Measurements from ENCODE around the gene DPYSL3. TPM values are rescaled to one million over a fixed set of nuclear protein-coding genes. Genes with fewer than 3 reads are reported as not detected.

The DPYSL3 gene
- polyA plus RNA-seq, 1 of the 3 experiments (the other 2 are of a cell fraction): 123 TPM

GRCh38 chr5:147484708-147485020 lies 25.2 kb downstream of the DPYSL3 start:
- no peak for DNase-seq
- peaks cover 38 to 42% of the 10 kb centered on the region in 2 experiments for H3K4me1 ChIP-seq (ENCODE audit: control insufficient read depth in 1 of 2, insufficient read depth in 2 of 2, low read depth in 1 of 2, low read length in 1 of 2)
- H3F3A ChIP-seq (replicated peaks; ENCODE audit: insufficient read depth): peaks cover 41% of the 10 kb centered on the region
- H3K27me3 ChIP-seq (ENCODE audit: insufficient read depth): no peaks in the 10 kb centered on the region
- 81% methylated on average over 3 of the region's 3 CpGs for WGBS (ENCODE audit: low lambda C conversion rate)
- no peaks in the 10 kb centered on the region for H3K9me2 ChIP-seq
- TF ChIP-seq EP300 (IDR thresholded peaks at IDR 0.05; ENCODE audit: borderline replicate concordance in 1 of 2, low read depth in 1 of 2, low read length in 1 of 2): no peak
- TF ChIP-seq FOSL2 (IDR thresholded peaks at IDR 0.05; ENCODE audit: borderline replicate concordance, low read depth): no peak
- TF ChIP-seq CTCF (IDR thresholded peaks at IDR 0.05): no peak
- TF ChIP-seq MEF2A (IDR thresholded peaks at IDR 0.05; ENCODE audit: borderline replicate concordance, low read depth): no peak
- TF ChIP-seq CHD2 (IDR thresholded peaks at IDR 0.05; ENCODE audit: low read length, partially characterized antibody): no peak
- no peak for TF ChIP-seq POLR2AphosphoS5 (IDR thresholded peaks at IDR 0.05; ENCODE audit: low read depth, low read length)
- TF ChIP-seq MXI1 (IDR thresholded peaks at IDR 0.05; ENCODE audit: low read depth, low read length): no peak
- TF ChIP-seq IRF3 (IDR thresholded peaks at IDR 0.05; ENCODE audit: low read depth, low read length): no peak
- H3K79me2 ChIP-seq (ENCODE audit: insufficient read depth): peaks cover 75% of the 10 kb centered on the region
- no peaks in the 10 kb centered on the region for H4K20me1 ChIP-seq (ENCODE audit: insufficient read depth)
- peak overlapping the region; percentile 74 for H3K9ac ChIP-seq
- ChIA-PET POLR2A (interaction anchor here (0.7 kb wide), 1 partner anchor 18 kb away, joined by 3 read pairs; no protein-coding TSS in a partner anchor), CTCF (interaction anchor here (0.9 to 2.3 kb wide), 7 partner anchors 20 to 296 kb away, joined by 3 to 6 read pairs (median 4); no protein-coding TSS in a partner anchor)
- peak overlapping the region; percentile 48; the same call in 1 of the 2 replicates for H3K4me2 ChIP-seq
- H3K4me3 ChIP-seq (ENCODE audit: low read depth in 2 of 2, low read length in 1 of 2): no peak overlapping the region
- H3K27ac ChIP-seq (ENCODE audit: low read depth in 2 of 2, low read length in 1 of 2): peak overlapping the region; percentile 95 to 99
- no peaks in the 10 kb centered on the region for H3K36me3 ChIP-seq (replicated peaks in 1 of 2; ENCODE audit: control insufficient read depth in 1 of 2, insufficient read depth in 2 of 2, low read length in 1 of 2)
- no peaks in the 10 kb centered on the region for H3K9me3 ChIP-seq
- no peak overlapping the region for H2AFZ ChIP-seq (ENCODE audit: low read depth)

- Histone ChIP-seq H3K4me3 (ENCODE audit: low read depth in 2 of 2, low read length in 1 of 2) (no peak overlapping the region), H2AFZ (ENCODE audit: low read depth) (no peak overlapping the region)
- no peak for TF ChIP-seq USF1 (IDR thresholded peaks at IDR 0.05; ENCODE audit: borderline replicate concordance, low read depth)
- TF ChIP-seq ZBTB33 (IDR thresholded peaks at IDR 0.05; ENCODE audit: borderline replicate concordance, low read depth): 0 out of 2 replicates have a peak, but pooled peaks have one; percentile 59
- TF ChIP-seq SMC3 (IDR thresholded peaks at IDR 0.05; ENCODE audit: low read depth, low read length): no peak
- TF ChIP-seq MXI1 (IDR thresholded peaks at IDR 0.05; ENCODE audit: low read depth, low read length): no peak
- TF ChIP-seq SIN3A (IDR thresholded peaks at IDR 0.05; ENCODE audit: borderline replicate concordance, low read depth, low read length): peak; percentile 91
- TF ChIP-seq TCF12 (IDR thresholded peaks at IDR 0.05): peak; percentile 98
- peak; percentile 93 for TF ChIP-seq FOXM1 (IDR thresholded peaks at IDR 0.05; ENCODE audit: low read depth)
- peak; percentile 51; the same call in 1 of the 2 replicates for TF ChIP-seq RCOR1 (IDR thresholded peaks at IDR 0.05; ENCODE audit: low read length)
- TF ChIP-seq TAF1 (IDR thresholded peaks at IDR 0.05; ENCODE audit: borderline replicate concordance, low read depth, low read length): peak; percentile 50; the same call in 1 of the 2 replicates
- TF ChIP-seq NFIC (IDR thresholded peaks at IDR 0.05; ENCODE audit: borderline replicate concordance): peak; percentile 95
- no peak for TF ChIP-seq RFX5 (IDR thresholded peaks at IDR 0.05; ENCODE audit: low read length)
- no peak for TF ChIP-seq NRF1 (IDR thresholded peaks at IDR 0.05; ENCODE audit: low read depth, low read length)
- peak; percentile 63 for TF ChIP-seq CHD2 (IDR thresholded peaks at IDR 0.05; ENCODE audit: low read length, partially characterized antibody)
Measured at GRCh38 chr5:147483961-147484707, 25.7 kb downstream of the DPYSL3 start.

More at GRCh38 chr5:147483961-147484707, 25.7 kb downstream of the DPYSL3 start:
- H3K4me2 ChIP-seq: peak overlapping the region; percentile 48
- peaks cover 43 to 48% of the 10 kb centered on the region in 2 experiments for H3K4me1 ChIP-seq (ENCODE audit: control insufficient read depth in 1 of 2, insufficient read depth in 2 of 2, low read depth in 1 of 2, low read length in 1 of 2)
- peak overlapping the region; percentile 74 for H3K9ac ChIP-seq
- H3K36me3 ChIP-seq (replicated peaks in 1 of 2; ENCODE audit: control insufficient read depth in 1 of 2, insufficient read depth in 2 of 2, low read length in 1 of 2): no peaks in the 10 kb centered on the region
- peak overlapping the region; percentile 95 to 99 for H3K27ac ChIP-seq (ENCODE audit: low read depth in 2 of 2, low read length in 1 of 2)
- ChIA-PET POLR2A (interaction anchor here (0.7 kb wide), 1 partner anchor 19 kb away, joined by 3 read pairs; no protein-coding TSS in a partner anchor), CTCF (interaction anchor here (0.7 to 2.3 kb wide), 10 partner anchors 11 to 295 kb away, joined by 3 to 6 read pairs (median 4); no protein-coding TSS in a partner anchor)
- no peaks in the 10 kb centered on the region for H3K9me2 ChIP-seq
- H3K27me3 ChIP-seq (ENCODE audit: insufficient read depth): no peaks in the 10 kb centered on the region
- H3K79me2 ChIP-seq (ENCODE audit: insufficient read depth): peaks cover 75% of the 10 kb centered on the region
- peaks cover 41% of the 10 kb centered on the region for H3F3A ChIP-seq (replicated peaks; ENCODE audit: insufficient read depth)
- WGBS (ENCODE audit: low lambda C conversion rate): 2% methylated on average over 5 of the region's 5 CpGs
- H4K20me1 ChIP-seq (ENCODE audit: insufficient read depth): no peaks in the 10 kb centered on the region
- peak; percentile 73 for DNase-seq
- no peaks in the 10 kb centered on the region for H3K9me3 ChIP-seq

Measured in SK-N-SH (cell line).